GM18505 (cell line): ENCODE measurements around the gene CDX1.

Experiments used
- ATAC-seq: cut with Tn5 transposase; IDR thresholded peaks from one replicate; pipeline ENCODE4 v1.9.1; 2021; ENCODE audit not compliant: unreplicated experiment
- POLR2A ChIP-seq: IDR thresholded peaks from 4 replicates; pipeline ENCODE4 v1.6.1; 2011; ENCODE audit warnings: borderline replicate concordance; ENCODE audit not compliant: insufficient read depth, insufficient read length; ENCODE audit errors: extremely low read depth

The CDX1 gene

DNA sequence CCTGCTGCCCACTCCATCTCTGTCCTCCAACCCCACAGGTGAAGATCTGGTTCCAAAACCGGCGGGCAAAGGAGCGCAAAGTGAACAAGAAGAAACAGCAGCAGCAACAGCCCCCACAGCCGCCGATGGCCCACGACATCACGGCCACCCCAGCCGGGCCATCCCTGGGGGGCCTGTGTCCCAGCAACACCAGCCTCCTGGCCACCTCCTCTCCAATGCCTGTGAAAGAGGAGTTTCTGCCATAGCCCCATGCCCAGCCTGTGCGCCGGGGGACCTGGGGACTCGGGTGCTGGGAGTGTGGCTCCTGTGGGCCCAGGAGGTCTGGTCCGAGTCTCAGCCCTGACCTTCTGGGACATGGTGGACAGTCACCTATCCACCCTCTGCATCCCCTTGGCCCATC lies 16.9 kb downstream of the CDX1 start:
- no peak for TF ChIP-seq POLR2A
- no peak for ATAC-seq

DNA sequence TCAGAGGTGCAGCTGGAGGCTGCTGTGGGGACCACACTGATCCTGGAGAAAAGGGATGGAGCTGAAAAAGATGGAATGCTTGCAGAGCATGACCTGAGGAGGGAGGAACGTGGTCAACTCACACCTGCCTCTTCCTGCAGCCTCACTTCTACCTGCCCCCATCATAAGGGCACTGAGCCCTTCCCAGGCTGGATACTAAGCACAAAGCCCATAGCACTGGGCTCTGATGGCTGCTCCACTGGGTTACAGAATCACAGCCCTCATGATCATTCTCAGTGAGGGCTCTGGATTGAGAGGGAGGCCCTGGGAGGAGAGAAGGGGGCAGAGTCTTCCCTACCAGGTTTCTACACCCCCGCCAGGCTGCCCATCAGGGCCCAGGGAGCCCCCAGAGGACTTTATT lies 17.4 kb downstream of the CDX1 start:
- ATAC-seq, result no peak
- no peak for TF ChIP-seq POLR2A

DNA sequence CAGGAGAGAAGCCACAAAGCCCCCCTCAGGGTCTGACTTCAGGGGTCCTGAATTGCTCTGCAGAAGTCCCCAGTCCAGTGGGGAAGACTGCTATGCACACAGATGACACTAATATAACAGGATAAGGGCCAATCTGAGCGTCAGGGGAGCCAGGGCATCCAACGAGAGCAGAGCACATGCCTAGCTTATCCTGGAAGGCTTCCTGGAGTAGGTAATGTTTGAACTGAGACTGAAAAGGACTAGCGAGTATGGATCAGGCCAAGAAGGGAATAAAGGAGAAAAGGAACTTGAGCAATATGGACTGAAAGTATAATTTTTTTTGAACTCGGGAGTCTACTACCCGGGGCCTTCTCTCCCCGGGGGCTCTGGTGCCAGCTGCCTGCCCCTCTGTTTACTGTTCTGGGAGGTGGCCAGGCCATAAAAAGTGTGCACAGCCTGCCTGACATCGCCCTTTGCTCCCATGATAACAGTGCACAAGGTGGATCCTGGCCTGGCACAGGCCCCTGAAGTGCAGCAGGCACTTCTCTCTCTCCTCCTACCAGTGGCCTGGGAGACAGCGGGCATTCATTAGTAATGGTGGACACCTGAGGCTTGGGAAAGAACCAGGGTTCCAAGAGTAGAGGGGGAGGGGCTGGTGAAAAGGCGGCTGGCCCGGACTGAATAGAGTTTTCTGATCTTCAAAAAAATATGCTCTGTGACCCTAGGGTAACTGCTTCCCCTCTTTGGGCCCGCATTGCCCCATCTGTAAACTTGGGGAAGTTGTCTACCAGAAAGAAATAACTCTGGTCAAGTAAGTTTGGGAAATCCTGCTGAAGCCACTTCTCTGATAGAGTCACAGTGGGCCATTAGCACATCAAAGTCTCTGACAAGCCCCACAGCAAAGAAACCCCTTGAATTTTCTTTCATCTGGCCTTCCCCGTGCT lies 18.7 kb downstream of the CDX1 start:
- ATAC-seq, result no peak
- TF ChIP-seq POLR2A, result no peak

DNA sequence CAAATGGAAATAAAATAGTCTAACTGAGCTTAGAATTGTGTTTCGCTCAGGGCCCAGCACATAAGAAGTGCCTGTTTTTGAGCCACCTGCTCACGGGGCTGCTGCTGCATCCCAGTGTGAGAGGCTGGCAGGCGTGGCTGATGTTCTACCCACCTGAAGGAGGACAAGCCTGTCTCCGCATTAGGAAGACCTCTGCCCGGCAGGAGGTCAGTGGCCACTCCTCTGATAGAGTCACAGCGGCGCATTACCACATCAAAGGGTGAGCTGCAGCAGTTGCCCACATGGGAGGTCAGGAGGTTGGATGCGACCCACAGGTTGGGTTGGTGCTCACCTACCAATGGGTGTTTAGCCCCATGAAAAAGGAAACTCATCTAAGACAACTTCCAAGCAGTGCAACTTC lies 19.6 kb downstream of the CDX1 start:
- TF ChIP-seq POLR2A, result no peak
- no peak for ATAC-seq

DNA sequence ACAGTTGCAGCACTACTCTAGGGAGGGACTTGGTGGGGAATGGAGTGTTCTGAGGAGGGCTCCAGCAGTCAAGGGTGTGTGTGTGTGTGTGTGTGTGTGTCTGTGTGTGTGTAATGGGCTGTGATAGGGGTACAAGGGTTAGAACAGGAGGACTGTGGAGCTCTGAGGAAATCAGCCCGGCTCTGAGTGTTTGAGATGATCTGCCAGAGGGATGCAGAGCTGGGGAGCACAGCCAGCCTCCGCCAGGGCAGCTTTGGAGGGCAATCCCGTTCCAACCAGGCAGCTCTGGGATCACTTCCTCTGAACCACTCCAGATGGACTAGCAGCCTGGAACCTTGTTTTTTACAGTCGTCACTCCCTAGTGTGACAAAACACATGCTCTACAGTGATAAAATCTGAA lies 20.3 kb downstream of the CDX1 start:
- no peak for ATAC-seq
- no peak for TF ChIP-seq POLR2A

DNA sequence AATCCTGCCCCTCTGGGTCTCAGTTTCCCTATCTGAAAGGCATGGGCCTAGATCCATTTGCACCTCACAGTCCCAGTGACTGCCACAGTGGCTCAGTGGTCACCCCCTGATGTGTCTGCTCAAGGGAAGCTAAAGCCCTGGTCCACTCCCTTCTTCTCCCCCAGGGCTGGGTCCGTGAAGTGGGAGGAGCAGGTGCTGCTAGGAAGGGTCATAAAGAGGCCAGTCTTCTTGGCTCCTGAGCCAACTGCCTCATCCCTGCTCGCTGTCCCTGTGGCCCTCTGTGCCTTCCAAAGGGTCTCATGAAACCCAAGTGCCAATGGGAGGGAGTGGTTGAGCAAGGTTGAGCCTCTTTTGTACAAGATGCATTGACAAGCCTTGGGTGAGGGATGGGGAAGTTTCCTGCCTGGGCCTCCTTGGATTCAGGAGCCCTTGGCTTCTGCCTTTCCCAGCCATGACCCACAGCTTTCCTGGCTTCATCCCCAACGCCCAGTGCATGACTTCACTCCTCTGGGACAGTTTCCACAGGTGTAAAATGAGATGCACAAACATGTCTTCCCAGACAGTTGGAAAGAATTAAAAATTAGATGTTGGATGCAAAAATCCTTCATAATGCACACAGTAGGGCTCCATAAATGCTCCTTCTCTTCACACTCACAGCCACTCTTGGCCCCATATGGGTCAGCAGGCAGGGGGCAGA lies 21.7 kb downstream of the CDX1 start:
- no peak for ATAC-seq

DNA sequence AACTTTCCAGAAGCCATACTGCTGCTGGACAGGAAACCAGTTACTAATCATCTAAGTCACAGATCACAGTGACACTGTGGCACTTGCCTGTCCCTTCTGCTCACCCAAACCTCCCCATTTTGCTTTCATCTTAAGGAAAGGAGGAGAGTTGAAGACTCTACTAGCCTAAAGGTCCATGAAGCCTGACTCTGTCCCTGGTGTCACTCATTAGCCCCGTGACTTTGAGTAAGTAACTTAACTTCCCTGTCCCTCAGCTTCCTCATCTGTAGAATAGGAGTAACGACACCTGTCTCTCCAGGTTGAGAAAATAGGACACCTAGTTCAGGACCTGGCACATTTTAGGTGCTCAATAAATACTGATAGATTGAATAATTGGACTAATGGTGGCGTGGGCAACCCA lies 22.7 kb downstream of the CDX1 start:
- ATAC-seq, result no peak
- TF ChIP-seq POLR2A, result no peak

More for the DNA sequence above, 21.7 kb downstream of the CDX1 start:
- TF ChIP-seq POLR2A, result no peak

DNA sequence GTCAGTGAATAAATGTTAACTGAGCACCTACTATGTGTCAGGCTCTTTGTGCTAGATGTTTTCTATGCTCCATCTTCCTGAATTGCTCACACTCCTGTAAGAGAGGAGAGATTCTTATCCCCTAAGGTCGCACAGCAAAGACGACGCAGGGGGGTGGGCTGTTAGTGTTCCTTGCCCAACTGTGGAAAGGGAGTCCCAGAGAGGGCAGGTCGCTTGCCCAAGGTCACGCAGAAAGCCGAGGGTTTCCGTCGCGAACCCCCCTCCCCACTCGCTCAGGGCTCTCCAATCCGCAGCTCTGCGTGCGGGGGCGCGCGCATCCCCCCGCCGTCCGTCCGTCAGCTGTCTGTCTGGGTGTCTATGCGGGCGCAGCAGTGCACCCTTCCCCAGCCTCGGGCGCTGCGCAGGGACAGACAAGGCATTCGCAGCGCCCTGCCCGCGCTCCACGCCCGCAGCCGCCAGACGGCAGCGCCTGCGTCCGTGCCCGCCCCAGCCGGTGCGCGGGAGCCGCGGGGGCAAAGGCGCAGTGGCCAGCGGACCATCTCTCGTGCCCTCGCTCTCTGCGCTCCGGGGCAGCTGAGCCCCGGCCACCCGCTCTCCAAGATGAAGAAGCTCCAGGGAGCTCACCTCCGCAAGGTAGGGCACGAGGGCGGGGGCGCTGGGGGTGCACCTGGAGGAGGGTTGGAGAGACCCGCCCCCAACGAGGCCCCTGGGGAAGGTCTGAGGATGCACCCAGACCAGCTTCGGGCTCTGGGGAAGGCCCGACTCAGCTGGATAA lies 23.3 kb downstream of the CDX1 start, which contains the start of gene SLC6A7:
Gene SLC6A7 (plus strand): TSS at position 335 of the 775 bp plus-strand sequence. CDS start 266 bp downstream, at position 601.
- no peak for ATAC-seq
- TF ChIP-seq POLR2A, result no peak

DNA sequence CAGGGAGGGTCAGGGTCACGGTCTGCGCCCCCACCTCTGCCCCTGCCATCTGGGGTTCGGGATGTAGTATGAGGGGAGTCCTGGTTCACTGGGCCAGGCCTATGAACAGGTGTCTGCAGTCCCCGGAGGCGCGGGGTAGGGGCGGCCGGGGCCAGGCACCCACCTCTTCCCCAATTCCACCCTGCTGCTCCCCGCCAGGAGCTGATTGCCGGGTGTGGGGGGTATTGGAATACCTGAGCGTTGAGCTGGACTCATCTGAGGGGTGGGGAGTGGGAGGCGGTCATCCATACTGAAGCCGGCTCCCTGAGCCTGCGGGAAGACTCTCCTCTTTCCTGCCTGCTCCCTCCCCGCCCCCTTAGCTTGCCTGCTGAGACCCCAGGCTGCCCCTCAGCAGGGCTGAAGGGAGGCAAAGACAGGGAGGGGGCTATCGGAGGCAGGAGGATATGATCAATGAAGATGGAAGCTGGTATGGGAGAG lies 24.0 kb downstream of the CDX1 start:
- no peak for ATAC-seq
- TF ChIP-seq POLR2A, result no peak

DNA sequence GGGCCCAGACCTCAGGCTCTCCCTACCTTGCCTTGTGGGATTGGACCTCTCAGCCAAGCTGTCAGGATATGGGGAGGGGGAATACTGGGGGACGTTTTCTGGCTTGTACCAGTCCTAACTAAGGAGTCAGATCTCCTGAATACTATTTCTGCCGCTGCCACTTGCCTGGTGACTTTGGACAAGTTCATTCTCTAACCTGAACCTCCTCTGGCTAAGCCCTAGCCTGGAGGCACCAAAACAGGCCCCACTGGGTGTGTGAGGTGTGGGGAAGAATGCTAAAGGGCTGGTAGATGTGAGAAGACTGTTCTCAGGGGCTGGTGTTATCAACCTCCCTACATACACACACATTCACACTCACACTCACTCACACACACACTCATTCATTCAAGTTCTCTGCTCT lies 24.4 kb downstream of the CDX1 start:
- no peak for TF ChIP-seq POLR2A
- no peak for ATAC-seq

DNA sequence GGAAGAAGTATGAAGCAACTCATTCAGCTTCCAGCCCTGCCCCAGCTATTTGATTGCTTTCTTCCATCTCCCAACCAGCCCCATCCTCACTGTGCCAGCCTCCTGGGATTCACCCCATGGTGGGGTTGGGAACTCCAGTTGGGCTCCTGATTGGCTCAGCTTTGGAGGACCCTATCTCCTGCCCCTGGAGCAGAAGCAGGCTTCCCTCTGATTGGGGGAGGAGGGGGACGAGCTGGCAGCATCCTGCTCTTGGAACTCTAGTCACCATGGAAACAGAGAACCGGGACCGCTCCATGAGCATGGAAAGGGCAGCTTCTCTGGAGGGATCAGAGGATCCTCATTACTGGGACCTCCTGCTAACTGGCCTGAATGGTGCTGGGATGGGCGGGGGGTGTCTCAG lies 25.9 kb downstream of the CDX1 start:
- no peak for TF ChIP-seq POLR2A
- no peak for ATAC-seq

DNA sequence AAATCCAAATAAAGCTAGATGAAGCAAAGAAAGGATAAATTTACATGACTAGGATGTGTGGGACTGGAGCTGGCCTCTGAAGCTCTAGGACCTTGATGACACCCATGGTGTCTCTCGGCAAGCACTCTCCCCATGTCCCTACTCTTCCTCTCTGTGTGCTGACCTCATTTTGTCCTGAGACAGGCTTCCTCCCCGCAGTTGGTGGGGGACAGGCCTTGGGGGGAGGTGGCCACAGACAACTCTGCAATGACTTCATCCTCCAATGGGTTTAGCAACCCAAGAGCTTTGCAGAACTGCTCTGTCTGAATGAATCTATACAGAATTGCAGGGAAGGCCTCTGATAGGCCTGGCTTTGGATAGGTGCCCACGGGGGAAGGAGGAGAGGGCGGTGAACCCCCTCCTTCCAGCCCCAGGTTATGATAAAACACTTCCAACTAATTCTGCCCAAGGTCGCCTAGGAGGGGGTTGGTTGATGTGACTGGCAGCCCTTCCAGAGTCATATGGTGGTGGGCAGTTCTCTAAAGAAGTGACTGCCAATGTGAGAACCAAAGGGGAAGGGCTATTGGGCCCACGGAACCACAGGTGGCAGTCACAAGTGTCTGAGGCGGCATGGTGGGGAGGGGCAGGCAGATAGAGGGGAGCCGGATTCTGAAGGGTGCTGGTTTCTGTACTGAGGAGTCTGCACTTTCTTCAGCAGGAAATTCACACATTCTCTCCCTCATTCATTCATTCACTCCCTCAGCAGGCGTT lies 29.3 kb downstream of the CDX1 start:
- no peak for ATAC-seq
- TF ChIP-seq POLR2A, result no peak
